H9 (cell line): Measurements from ENCODE around the gene BRICD5. TPM values are rescaled to one million over a fixed set of nuclear protein-coding genes. Genes with fewer than 3 reads are reported as not detected.
A peak's percentile ranks its signal among the peaks of the same experiment; 100 is the strongest.

Source experiments
- DNase-seq: peaks from one replicate; pipeline ENCODE4 v3.0.0-alpha.2; 2017
- H2AFZ ChIP-seq: one replicate; pipeline ENCODE4 v1.6.1; 2013; ENCODE audit warnings: mild to moderate bottlenecking, low read length, control low read depth, moderate library complexity
- H2AK5ac ChIP-seq: 2 replicates; pipeline ENCODE4 v1.6.1; 2013; ENCODE audit warnings: low read length, control low read depth, mixed read lengths; ENCODE audit not compliant: insufficient read length
- H2BK120ac ChIP-seq: one replicate; pipeline ENCODE4 v1.6.1; 2013; ENCODE audit warnings: low read depth, mild to moderate bottlenecking, low read length, control low read depth, inconsistent platforms; ENCODE audit not compliant: poor library complexity, severe bottlenecking
- H2BK12ac ChIP-seq: 2 replicates; pipeline ENCODE4 v1.6.1; 2013; ENCODE audit warnings: low read length, control low read depth, mixed read lengths, low read depth; ENCODE audit not compliant: insufficient read length
- H2BK15ac ChIP-seq: 2 replicates; pipeline ENCODE4 v1.6.1; 2013; ENCODE audit warnings: low read depth, low read length, control low read depth
- H2BK20ac ChIP-seq: one replicate; pipeline ENCODE4 v1.6.1; 2013; ENCODE audit warnings: low read depth, mild to moderate bottlenecking, low read length, control low read depth, inconsistent platforms; ENCODE audit not compliant: poor library complexity, severe bottlenecking
- H2BK5ac ChIP-seq: 2 replicates; pipeline ENCODE4 v1.6.1; 2013; ENCODE audit warnings: low read length, control low read depth, mixed read lengths; ENCODE audit not compliant: insufficient read length
- H3K14ac ChIP-seq: 2 replicates; pipeline ENCODE4 v1.6.1; 2013; ENCODE audit warnings: low read length, control low read depth; ENCODE audit not compliant: insufficient read depth
- H3K18ac ChIP-seq: 2 replicates; pipeline ENCODE4 v1.6.1; 2013; ENCODE audit warnings: low read depth, mild to moderate bottlenecking, mixed read lengths, low read length, control low read depth; ENCODE audit not compliant: insufficient read length
- H3K23ac ChIP-seq: 2 replicates; pipeline ENCODE4 v1.6.1; 2013; ENCODE audit warnings: low read length, control low read depth, mixed read lengths, low read depth; ENCODE audit not compliant: insufficient read length
- H3K23me2 ChIP-seq: 2 replicates; pipeline ENCODE4 v1.6.1; 2013; ENCODE audit warnings: low read depth, mild to moderate bottlenecking, mixed read lengths, low read length, control low read depth; ENCODE audit not compliant: insufficient read length, poor library complexity, severe bottlenecking
- H3K27ac ChIP-seq: 2 replicates; pipeline ENCODE4 v1.5.1; 2013; ENCODE audit warnings: low read length, control low read depth, mixed read lengths, low read depth; ENCODE audit not compliant: insufficient read length
- H3K27me3 ChIP-seq: 2 replicates; pipeline ENCODE4 v1.6.1; 2013; ENCODE audit warnings: low read length, control low read depth, inconsistent platforms; ENCODE audit not compliant: insufficient read depth
- H3K4ac ChIP-seq: 2 replicates; pipeline ENCODE4 v1.6.1; 2013; ENCODE audit warnings: low read depth, mild to moderate bottlenecking, control low read depth, inconsistent platforms, low read length, moderate library complexity
- H3K4me1 ChIP-seq: 2 replicates; pipeline ENCODE4 v1.6.1; 2013; ENCODE audit warnings: low read length, control low read depth, inconsistent platforms; ENCODE audit not compliant: insufficient read depth
- H3K4me2 ChIP-seq: 2 replicates; pipeline ENCODE4 v1.6.1; 2013; ENCODE audit warnings: low read length, control low read depth, mixed read lengths; ENCODE audit not compliant: insufficient read length, insufficient read depth
- H3K56ac ChIP-seq: 2 replicates; pipeline ENCODE4 v1.6.1; 2013; ENCODE audit warnings: low read depth, mild to moderate bottlenecking, mixed read lengths, low read length, control low read depth; ENCODE audit not compliant: insufficient read length
- H3K79me1 ChIP-seq: 2 replicates; pipeline ENCODE4 v1.6.1; 2013; ENCODE audit warnings: low read depth, mild to moderate bottlenecking, moderate library complexity, low read length, control low read depth, inconsistent platforms; ENCODE audit not compliant: insufficient read depth, poor library complexity, severe bottlenecking
- H3K79me2 ChIP-seq: 2 replicates; pipeline ENCODE4 v1.6.1; 2013; ENCODE audit warnings: low read length, control low read depth, inconsistent platforms; ENCODE audit not compliant: insufficient read depth
- H3K9ac ChIP-seq: 2 replicates; pipeline ENCODE4 v1.6.1; 2013; ENCODE audit warnings: low read length, control low read depth, mixed read lengths; ENCODE audit not compliant: insufficient read length; ENCODE audit errors: extremely low read depth
- H3K9me3 ChIP-seq: one replicate; pipeline ENCODE4 v1.6.1; 2013; ENCODE audit warnings: low read depth, low read length, inconsistent platforms; ENCODE audit not compliant: control insufficient read depth
- H3T11ph ChIP-seq: one replicate; pipeline ENCODE4 v1.6.1; 2013; ENCODE audit warnings: mild to moderate bottlenecking, low read length, control low read depth, inconsistent platforms
- H4K20me1 ChIP-seq: one replicate; pipeline ENCODE4 v1.6.1; 2013; ENCODE audit not compliant: control insufficient read depth, insufficient read length, insufficient read depth
- H4K5ac ChIP-seq: 2 replicates; pipeline ENCODE4 v1.6.1; 2013; ENCODE audit warnings: low read depth, mild to moderate bottlenecking, mixed read lengths, low read length, control low read depth; ENCODE audit not compliant: insufficient read length
- H4K8ac ChIP-seq: replicated peaks from 2 replicates; pipeline ENCODE4 v1.6.1; 2013; ENCODE audit warnings: low read length, control low read depth, mixed read lengths, low read depth; ENCODE audit not compliant: insufficient read length
- H4K91ac ChIP-seq: 2 replicates; pipeline ENCODE4 v1.6.1; 2013; ENCODE audit warnings: low read depth, mild to moderate bottlenecking, moderate library complexity, mixed read lengths, low read length, control low read depth; ENCODE audit not compliant: insufficient read length
- H3K27ac Mint-ChIP-seq, 3 experiments: 2 replicates in 2 of 3; 3 replicates in 1 of 3; pipeline ENCODE4 v1.8.0; 2020 to 2021; ENCODE audit warnings: mixed read lengths in 3 of 3, mild to moderate bottlenecking in 1 of 3, moderate library complexity in 1 of 3
- H3K27me3 Mint-ChIP-seq: 2 replicates; pipeline ENCODE4 v1.8.0; 2021; ENCODE audit warnings: low read depth, mild to moderate bottlenecking, moderate library complexity, mixed read lengths
- H3K36me3 Mint-ChIP-seq, 3 experiments: 2 replicates in 2 of 3; 3 replicates in 1 of 3; pipeline ENCODE4 v1.8.0; 2020 to 2021; ENCODE audit warnings: low read depth in 3 of 3, mixed read lengths in 3 of 3; ENCODE audit not compliant: insufficient read depth in 1 of 3
- H3K4me1 Mint-ChIP-seq, 2 experiments: 2 replicates each; pipeline ENCODE4 v1.8.0; 2020; ENCODE audit warnings: mixed read lengths in 2 of 2
- H3K4me3 Mint-ChIP-seq, 2 experiments: 2 replicates in 1 of 2; 3 replicates in 1 of 2; pipeline ENCODE4 v1.8.0; 2020 to 2021; ENCODE audit warnings: mild to moderate bottlenecking in 2 of 2, mixed read lengths in 2 of 2, moderate library complexity in 1 of 2
- H3K9me3 Mint-ChIP-seq, 2 experiments: 2 replicates in 1 of 2; 3 replicates in 1 of 2; pipeline ENCODE4 v1.8.0; 2020; ENCODE audit warnings: mild to moderate bottlenecking in 2 of 2, mixed read lengths in 2 of 2, moderate library complexity in 1 of 2
- WGBS: extraction: QIAGEN DNeasy Blood & Tissue Kit; methylation state at CpG from one replicate; pipeline ENCODE4 v1.1.7; 2013; ENCODE audit warnings: missing lambda C conversion rate, low lambda C conversion rate, mixed read lengths; ENCODE audit not compliant: insufficient read length; ENCODE audit errors: extremely low coverage; 5-methylcytosine and 5-hydroxymethylcytosine counted together
- total RNA-seq: library from RNA; stranded (reverse); gene quantifications from 2 replicates; pipeline ENCODE4 v1.2.1, GENCODE V29; 2021
- TF ChIP-seq, protein P1 (sequence below): fragments of 200-600 bp; sonication (generic); conservative IDR thresholded peaks from 3 replicates; pipeline ENCODE4 v1.8.0; 2021; ENCODE audit warnings: antibody characterized with exemption, mild to moderate bottlenecking

Gene BRICD5
- total RNA-seq, 1 experiment from 2014 or later = 11.9 TPM

DNA sequence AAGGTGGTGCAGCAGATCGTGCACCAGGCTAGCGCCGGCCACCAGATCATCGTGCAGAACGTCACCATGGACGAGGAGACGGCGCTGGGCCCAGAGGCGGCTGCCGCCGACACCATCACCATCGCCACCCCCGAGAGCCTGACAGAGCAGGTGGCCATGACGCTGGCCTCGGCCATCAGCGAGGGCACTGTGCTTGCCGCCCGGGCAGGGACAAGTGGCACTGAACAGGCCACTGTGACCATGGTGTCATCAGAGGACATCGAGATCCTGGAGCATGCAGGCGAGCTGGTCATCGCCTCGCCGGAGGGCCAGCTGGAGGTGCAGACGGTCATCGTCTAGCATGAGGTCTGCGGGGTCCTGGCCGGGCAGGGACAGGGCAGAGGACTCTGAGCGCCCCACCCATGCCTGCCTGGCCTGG lies 24.6 kb upstream of the BRICD5 start:
- DNase-seq = no peak
- Mint-ChIP-seq H3K27me3 (peaks cover 16% of the 10 kb centered on the region), H3K4me3 (0 out of 5 replicates have a peak overlapping the region, but pooled peaks of 1 of the 2 experiments have one; percentile 42), H3K27ac (no peak overlapping the region), H3K9me3 (no peaks in the 10 kb centered on the region), H3K36me3 (peaks cover 2 to 24% (median 8%) of the 10 kb centered on the region in 3 experiments; a peak in 6 of 7 replicates), H3K4me1 (peaks cover 0 to 3% of the 10 kb centered on the region in 2 experiments; a peak in 1 of 4 replicates)
- H3K4me2 ChIP-seq = no peak overlapping the region
- no peak overlapping the region for H4K8ac ChIP-seq
- H3K23me2 ChIP-seq = peaks cover 13% of the 10 kb centered on the region
- H2AFZ ChIP-seq = no peak overlapping the region
- no peak overlapping the region for H2BK5ac ChIP-seq
- H4K20me1 ChIP-seq = no peaks in the 10 kb centered on the region
- no peak overlapping the region for H2BK15ac ChIP-seq
- H3K79me1 ChIP-seq = no peaks in the 10 kb centered on the region
- no peaks in the 10 kb centered on the region for H3K9me3 ChIP-seq
- no peak overlapping the region for H2AK5ac ChIP-seq
- no peak overlapping the region for H3K18ac ChIP-seq
- no peak overlapping the region for H3K56ac ChIP-seq
- no CpG with 5 or more reads among the region's 28 CpGs for WGBS
- H3K4me1 ChIP-seq = no peaks in the 10 kb centered on the region
- no peak overlapping the region for H3K23ac ChIP-seq
- H3K14ac ChIP-seq = no peak overlapping the region
- no peak overlapping the region for H2BK120ac ChIP-seq
- no peak overlapping the region for H2BK12ac ChIP-seq
- no peak overlapping the region for H3T11ph ChIP-seq
- no peaks in the 10 kb centered on the region for H3K79me2 ChIP-seq
- H2BK20ac ChIP-seq = no peak overlapping the region
- no peak overlapping the region for H3K27ac ChIP-seq
- no peak overlapping the region for H3K9ac ChIP-seq
- no peak overlapping the region for H4K91ac ChIP-seq
- no peak overlapping the region for H4K5ac ChIP-seq
- TF ChIP-seq, protein P1, sequence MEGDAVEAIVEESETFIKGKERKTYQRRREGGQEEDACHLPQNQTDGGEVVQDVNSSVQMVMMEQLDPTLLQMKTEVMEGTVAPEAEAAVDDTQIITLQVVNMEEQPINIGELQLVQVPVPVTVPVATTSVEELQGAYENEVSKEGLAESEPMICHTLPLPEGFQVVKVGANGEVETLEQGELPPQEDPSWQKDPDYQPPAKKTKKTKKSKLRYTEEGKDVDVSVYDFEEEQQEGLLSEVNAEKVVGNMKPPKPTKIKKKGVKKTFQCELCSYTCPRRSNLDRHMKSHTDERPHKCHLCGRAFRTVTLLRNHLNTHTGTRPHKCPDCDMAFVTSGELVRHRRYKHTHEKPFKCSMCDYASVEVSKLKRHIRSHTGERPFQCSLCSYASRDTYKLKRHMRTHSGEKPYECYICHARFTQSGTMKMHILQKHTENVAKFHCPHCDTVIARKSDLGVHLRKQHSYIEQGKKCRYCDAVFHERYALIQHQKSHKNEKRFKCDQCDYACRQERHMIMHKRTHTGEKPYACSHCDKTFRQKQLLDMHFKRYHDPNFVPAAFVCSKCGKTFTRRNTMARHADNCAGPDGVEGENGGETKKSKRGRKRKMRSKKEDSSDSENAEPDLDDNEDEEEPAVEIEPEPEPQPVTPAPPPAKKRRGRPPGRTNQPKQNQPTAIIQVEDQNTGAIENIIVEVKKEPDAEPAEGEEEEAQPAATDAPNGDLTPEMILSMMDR = no peak
- peaks cover 2% of the 10 kb centered on the region; the same call in 1 of the 2 replicates for H3K27me3 ChIP-seq
- no peak overlapping the region for H3K4ac ChIP-seq
